PC-9 (cell line): ENCODE results near the gene RPTOR.

Source experiments
- EZH2 ChIP-seq: fragments of 200-600 bp; sonication (generic); IDR thresholded peaks from 2 replicates; pipeline ENCODE4 v1.8.0; 2017; ENCODE audit warnings: antibody characterized with exemption, low read depth
- TF ChIP-seq, protein P1 (sequence below): fragments of 200-600 bp; sonication (generic); conservative IDR thresholded peaks from 2 replicates; pipeline ENCODE4 v1.6.1; 2017; ENCODE audit warnings: mixed run types, antibody characterized with exemption, mild to moderate bottlenecking, moderate library complexity

DNA sequence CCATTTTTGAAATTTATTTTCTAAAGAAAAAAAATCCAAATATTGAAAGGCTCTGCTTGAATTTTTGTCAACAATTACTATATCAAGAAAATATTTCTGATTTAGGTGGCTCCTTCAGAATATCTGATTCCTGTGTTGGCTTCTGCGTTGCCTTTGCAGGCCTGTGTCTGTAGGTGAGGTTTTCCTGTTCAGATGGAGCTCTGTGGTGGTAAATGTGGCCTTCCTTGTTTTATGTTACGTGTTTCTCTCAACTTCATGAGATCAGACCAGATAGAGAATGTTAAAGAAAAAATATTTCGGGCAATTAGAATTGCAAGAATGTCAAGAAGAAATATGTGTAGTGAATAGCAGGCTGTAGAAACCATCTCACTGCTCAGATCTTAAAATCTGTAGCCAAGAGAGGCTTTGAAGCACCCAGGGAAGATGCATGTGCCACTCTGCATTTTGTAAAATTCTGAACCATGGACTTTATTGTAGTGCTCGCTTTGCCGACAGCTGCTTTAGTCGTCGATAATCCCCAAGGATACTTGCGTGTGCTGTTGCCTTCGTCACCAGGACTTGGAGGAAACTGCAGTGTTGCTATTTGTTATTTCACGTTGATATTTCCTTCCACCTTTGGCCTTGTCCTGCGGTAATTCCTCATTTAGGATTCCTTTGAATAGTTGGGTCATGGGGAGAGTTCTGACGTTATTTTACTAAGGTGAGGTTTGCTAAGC lies 69.9 kb downstream of the RPTOR start:
- TF ChIP-seq, protein P1, sequence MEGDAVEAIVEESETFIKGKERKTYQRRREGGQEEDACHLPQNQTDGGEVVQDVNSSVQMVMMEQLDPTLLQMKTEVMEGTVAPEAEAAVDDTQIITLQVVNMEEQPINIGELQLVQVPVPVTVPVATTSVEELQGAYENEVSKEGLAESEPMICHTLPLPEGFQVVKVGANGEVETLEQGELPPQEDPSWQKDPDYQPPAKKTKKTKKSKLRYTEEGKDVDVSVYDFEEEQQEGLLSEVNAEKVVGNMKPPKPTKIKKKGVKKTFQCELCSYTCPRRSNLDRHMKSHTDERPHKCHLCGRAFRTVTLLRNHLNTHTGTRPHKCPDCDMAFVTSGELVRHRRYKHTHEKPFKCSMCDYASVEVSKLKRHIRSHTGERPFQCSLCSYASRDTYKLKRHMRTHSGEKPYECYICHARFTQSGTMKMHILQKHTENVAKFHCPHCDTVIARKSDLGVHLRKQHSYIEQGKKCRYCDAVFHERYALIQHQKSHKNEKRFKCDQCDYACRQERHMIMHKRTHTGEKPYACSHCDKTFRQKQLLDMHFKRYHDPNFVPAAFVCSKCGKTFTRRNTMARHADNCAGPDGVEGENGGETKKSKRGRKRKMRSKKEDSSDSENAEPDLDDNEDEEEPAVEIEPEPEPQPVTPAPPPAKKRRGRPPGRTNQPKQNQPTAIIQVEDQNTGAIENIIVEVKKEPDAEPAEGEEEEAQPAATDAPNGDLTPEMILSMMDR, result no peak
- no peak for TF ChIP-seq EZH2
